Raji (cell line): ENCODE results near the gene CCDC89.

ENCODE experiments used
- POLR2A ChIP-seq: IDR thresholded peaks from 2 replicates; pipeline ENCODE4 v1.6.1; 2011; ENCODE audit warnings: low read depth, low read length, control low read depth; ENCODE audit not compliant: insufficient read depth

CCDC89 gene

GRCh38 chr11:85704967-85705366 lies 19.0 kb upstream of the CCDC89 start:
- TF ChIP-seq POLR2A: no peak

- no peak for TF ChIP-seq POLR2A
Measured at GRCh38 chr11:85699957-85700741, 14.2 kb upstream of the CCDC89 start.

DNA sequence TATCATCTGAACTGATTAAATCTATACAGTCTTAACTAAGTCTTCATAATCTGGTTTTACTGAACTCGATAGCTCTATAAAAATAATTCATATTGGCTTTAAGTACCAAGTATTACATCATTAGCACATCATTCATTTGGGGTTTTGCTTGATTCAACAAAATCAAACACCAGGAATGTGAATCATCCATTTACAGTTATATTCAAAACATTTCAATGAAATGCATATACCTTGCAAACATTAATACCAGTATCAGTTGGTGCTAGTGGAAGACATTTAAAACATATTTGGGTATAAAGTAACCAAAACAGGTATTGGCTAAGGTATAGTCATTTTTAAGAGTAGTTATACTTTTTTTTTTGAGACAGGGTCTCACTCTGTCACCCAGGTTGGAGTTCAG lies 12.2 kb upstream of the CCDC89 start:
- TF ChIP-seq POLR2A: no peak

DNA sequence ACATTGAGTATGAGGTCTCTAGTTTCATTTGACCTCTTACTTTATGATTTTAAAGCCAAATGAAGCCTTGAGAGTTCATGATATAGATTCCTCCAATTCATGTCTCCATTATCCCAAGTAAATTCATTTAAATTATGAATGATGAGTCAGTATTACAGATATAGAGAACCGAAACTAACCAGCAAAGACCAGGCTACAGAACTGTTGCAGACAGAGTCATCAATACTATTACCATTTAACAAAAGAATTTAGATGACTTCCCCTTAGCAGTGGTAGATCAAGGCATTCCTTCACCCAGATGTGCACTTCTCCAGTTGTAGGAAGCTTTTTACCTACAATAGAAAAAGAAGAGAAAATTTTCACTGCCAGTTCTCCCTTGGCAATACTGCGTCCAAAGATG lies 11.8 kb upstream of the CCDC89 start:
- TF ChIP-seq POLR2A: no peak

DNA sequence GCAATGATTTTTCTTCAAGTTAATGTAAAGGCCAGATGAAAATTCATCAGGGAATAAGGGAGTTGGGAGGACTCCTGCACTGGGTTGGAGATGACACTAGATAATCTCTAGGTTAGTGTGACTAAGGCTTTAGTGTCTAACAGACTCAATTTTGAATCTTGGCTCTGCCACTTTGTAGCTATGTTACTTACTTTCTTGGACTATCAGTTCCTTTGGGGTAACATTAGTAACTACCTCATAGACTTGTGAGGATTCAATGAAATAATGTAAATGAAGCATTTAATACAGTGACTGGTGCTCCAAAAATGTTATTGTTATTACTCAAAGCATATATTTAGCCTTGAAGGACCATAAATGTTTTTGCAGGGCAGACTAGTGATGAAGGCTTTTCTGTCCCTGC lies 9.6 kb upstream of the CCDC89 start:
- TF ChIP-seq POLR2A: no peak

DNA sequence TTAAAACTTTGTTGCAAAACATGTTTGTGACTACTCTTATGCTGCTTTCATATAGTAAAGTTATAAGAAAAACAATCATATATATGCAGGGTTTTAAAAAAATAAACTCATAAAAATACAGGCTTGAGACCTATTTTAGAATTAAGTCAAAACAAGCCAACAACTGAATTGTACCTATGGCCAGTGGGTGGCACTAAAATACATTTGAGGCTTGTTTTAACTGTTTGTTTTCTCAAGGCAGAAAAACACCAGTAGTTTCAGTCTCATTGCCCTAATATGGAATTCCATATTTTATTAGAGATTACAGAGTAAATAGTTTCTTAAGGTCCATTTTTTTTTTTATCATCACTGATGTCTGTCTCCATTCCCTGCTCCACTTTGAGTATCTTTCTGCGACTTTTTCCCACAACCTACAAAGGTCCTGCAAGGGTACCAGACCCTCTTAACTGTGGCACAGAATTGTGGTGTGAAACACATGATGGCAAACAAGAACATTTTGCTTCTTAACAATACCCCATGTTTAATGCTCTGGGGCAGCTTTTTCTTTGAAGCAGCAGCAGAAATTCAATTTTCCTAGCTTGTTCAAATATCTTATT lies 8.5 kb upstream of the CCDC89 start:
- TF ChIP-seq POLR2A: no peak

GRCh38 chr11:85685125-85685819 lies 723 bp downstream of the CCDC89 start:
- TF ChIP-seq POLR2A: no peak

GRCh38 chr11:85682330-85683305 lies 3.4 kb downstream of the CCDC89 start:
- TF ChIP-seq POLR2A: peak; percentile 75

GRCh38 chr11:85680897-85681296 lies 5.1 kb downstream of the CCDC89 start:
- no peak for TF ChIP-seq POLR2A

DNA sequence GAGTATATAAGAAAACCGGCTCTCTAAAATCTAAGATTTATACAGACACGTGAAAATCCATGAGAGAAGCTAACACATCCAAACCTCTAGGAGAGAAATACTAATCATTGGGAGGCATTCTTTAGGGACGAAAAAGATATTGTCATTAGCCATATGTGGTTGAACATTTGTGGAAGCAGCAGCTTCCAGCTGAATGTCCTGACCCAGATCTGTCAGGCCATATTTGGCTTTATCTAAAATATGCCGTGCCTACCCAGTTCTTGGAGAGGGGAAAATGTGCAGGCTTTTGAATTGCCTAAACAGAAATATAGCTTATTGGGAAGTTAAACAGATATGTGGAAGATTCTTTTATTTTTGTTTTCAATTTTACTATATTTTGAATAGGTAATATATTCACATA lies 6.4 kb downstream of the CCDC89 start:
- TF ChIP-seq POLR2A: no peak

GRCh38 chr11:85673393-85673792 lies 12.6 kb downstream of the CCDC89 start:
- no peak for TF ChIP-seq POLR2A

GRCh38 chr11:85672105-85672902 lies 13.7 kb downstream of the CCDC89 start:
- TF ChIP-seq POLR2A: no peak

DNA sequence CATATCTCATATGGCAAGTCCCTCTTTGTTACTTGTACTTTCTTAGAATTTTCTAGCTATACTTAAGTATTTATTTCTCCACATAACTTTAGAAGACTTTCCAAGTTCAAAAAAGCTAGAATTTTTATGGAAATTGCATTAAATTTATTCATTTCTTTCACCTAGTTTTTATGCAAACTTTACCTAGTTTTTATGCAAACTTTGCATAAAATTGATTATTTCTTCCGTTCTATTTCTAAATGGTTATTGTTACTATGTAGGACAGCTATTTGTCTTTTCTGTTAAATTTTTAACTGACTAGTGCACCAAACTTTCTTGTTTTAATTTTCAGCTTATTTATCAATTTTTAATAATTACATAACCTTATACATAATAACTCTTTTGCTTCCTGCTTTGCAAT lies 17.8 kb downstream of the CCDC89 start:
- TF ChIP-seq POLR2A: no peak

GRCh38 chr11:85666687-85667086 lies 19.3 kb downstream of the CCDC89 start:
- TF ChIP-seq POLR2A: no peak
